GM19023 (cell line): ENCODE measurements around the gene CD74.
A peak's percentile ranks its signal among the peaks of the same experiment; 100 is the strongest.

ENCODE experiments used
- ATAC-seq: cut with Tn5 transposase; IDR thresholded peaks from one replicate; pipeline ENCODE4 v1.9.1; 2021; ENCODE audit warnings: mild to moderate bottlenecking, moderate library complexity; ENCODE audit not compliant: unreplicated experiment

The CD74 gene

DNA sequence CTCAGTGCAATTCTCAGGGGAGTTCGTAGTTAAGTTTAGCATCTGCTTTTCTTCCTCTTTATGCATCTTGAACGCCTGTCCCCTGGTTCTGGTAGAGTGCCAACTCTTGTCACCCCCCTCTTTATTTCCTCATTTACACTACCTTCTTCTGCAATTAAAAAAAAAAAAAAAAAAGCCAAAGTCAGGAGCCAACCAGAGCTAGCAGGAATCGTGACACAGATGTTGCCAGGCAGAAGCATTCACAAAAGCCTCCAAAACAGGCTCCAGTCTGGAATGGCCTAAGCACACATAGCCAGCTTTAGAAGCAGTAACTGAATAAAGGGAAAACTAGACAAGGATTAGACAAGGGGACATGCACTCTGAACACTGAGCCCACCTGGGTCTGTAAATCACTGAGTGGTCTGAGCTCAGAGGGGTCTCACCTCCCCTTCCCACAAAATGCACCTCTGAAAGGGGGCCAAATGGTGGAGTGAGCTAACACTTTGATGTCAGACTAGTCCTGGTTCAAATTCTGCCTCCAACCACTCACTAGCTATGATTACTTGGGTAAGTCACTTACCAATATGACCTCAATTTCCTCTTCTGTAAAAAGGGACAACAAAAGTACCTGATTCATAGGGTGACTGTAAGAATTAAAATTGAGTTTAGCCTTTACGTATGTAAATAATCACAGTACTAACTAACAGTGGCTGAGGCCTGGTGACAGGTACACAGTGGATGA lies 2.0 kb downstream of the CD74 start:
- no peak for ATAC-seq

GRCh38 chr5:150409638-150410523 lies 2.8 kb downstream of the CD74 start:
- ATAC-seq, result peak; percentile 25

DNA sequence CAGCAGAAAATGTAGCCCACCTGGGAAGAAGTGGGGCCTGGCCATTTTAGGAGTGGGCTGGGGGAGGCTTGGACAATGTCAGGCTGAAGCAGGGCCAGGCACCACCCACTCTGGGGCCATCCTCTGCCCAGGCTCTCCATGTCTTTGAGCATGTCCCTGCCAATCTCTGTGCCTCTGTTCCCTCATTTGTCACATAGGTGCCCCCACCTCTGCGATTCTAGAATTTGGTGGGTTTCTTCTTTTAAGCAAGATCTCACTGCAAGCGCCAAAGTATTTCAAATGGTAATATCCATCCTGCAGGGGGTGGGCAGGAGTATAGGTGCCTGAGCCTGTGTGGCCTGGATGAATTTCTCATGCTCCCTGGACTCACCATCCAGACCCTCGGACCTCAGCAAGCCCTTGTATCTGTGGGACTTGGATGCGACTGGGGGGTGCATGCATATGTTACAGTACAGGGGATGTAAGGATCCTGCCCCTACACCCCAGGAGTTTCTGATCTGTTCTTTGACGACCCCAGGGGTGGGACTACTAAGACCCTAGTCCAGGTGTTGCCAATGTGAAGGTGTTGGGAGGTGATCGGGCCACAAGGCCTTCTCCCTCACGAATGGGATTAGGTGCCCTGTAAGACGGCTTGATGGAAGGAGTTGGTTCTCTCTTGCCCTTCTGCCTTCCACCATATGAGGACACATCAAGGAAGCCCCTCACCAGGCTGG lies 4.3 kb downstream of the CD74 start:
- no peak for ATAC-seq

GRCh38 chr5:150407096-150407720 lies 5.5 kb downstream of the CD74 start:
- no peak for ATAC-seq

DNA sequence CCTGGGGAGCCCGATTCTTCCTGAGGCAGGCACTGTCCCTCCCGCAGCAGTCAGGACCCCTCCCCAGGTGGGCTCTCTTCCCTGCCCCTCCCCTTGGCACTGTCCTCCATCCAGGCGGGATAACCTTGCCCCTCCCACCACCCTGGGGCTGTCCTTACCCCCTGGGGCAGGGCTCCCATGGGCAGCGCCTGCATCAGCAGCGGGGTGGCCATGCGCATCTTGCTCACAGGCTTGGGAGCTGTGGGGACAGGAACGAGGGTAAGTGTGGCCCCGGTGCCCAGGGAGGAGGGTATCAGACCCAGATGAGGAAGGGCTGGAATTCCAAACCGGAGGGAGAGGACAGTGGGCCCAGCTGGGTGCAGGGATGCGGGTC lies 6.0 kb downstream of the CD74 start:
- ATAC-seq, result no peak

GRCh38 chr5:150406103-150406722 lies 6.5 kb downstream of the CD74 start:
- no peak for ATAC-seq

GRCh38 chr5:150404941-150405816 lies 7.5 kb downstream of the CD74 start:
- ATAC-seq, result no peak

GRCh38 chr5:150404535-150404934 lies 8.2 kb downstream of the CD74 start:
- no peak for ATAC-seq

DNA sequence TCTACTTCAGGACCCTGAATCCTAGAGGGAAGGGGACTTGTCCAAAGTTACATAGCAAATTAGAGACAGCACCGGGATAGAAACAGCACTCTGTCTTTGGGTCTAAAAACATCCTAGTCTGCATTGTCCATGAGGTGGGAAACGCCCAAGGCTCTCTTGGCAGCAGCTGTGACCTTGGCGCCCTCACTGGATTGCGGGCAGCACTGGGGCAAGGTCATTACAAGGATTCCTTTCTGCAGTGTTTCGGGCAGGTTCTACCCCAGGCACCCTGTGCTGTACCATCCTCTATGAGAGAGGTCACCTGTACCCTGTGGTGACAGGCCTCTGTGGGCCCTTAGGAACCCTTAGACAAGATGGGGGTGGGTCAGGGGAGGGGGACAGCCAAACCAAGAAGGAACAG lies 8.6 kb downstream of the CD74 start:
- ATAC-seq, result no peak

GRCh38 chr5:150402901-150403342 lies 9.8 kb downstream of the CD74 start:
- ATAC-seq, result no peak

DNA sequence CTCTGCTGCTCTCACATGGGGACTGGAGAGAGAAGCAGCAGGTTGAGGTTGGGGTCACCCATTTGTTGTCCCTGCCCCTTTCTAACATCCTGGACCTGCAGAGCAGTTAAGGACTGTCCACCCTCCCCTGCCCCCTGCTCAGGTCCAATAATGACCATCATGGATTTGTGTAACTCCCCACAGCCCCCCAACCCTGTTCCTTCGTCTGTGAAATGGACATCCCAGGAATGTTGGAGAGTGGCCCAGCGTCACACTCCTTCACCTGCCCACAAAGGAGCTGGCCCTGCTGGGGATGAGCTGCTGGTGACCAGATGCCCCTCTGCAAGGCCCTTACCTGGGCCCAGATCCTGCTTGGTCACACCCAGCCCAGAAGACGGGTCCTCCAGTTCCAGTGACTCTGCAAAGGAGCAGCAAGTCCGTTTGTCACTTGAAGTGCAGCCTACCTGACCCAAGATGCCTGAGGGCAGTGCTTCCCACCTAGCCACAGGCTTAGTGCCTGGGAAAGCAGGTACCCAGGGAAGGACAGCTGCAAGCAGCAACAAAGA lies 10.4 kb downstream of the CD74 start:
- ATAC-seq, result no peak

DNA sequence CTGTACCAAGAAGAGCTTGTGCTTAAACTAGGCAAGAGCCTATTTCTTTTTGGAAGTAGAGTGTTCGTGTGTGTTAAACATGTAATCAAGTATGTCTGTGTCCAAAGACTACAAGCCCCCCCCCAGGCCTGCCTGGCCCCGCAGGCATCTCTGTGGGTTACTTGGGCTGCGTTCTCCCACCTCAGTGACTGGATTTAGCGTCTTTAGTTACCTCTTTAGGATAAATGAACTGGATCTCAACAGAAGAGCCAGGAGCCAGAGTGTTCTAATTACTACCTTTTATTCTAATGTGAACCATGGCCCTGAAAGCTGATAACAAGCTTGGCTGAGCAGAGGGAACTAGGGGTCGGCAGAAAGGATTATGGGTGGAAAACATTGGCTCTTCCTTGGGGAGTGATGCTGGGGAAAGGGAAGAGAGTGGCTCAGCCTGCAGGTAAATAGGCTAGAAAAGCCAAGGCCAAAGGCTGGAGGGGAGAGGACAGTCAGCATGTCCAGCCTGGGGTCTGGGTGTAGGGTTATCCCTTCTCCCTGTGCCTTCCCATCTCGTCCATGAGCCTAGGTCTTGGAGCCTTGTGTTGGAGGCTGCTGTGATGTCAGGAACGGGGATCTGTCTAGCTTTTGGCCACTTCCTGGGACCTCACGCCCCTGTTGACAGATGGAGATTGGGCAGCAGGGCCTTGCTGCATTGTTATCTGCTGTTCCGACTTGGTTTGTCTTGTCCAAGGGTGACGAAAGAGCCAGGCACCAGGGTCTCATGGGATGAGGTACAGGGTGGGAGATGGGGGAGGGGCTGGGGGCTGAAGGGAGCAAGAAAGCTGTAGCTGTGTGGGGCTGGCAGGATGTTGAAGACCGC lies 11.1 kb downstream of the CD74 start:
- ATAC-seq, result no peak

GRCh38 chr5:150401076-150401375 lies 11.7 kb downstream of the CD74 start:
- no peak for ATAC-seq

DNA sequence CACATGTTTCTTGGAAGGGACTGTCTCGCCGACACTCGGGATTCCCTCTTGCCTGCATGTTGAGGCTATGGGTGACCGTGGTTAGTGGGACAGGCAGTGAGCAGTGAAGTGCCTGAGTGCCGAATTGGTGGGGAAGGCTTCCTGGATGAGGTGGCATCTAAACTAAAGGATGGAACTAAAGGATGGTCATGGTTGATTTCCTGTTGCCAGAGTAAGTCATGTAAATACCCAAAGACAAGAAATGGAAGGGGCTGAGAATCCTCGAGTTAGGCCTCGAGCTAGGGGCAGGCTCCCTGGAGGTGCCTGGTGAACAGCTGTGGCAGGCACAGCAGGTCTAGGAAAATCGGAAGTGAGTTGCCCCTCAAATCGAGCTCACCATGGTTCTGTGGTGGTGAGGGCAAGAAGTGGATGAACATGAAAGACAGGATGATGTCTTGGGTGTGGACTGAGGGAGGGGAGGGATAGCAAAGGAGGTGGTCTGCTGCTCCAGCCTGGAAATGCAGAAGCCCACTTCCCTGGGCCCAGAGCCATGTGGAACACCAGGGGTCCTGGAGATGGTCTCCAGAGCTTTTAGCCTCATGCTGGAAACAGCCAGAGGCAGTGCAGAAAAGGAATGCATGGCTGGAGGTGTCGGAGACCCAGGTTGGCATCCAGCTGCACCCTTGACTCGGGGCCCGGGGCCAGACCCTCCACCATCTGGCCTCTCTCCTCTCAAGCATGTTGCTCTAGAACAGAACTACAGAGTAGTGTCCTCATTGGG lies 12.2 kb downstream of the CD74 start:
- no peak for ATAC-seq

GRCh38 chr5:150399524-150400211 lies 13.0 kb downstream of the CD74 start:
- ATAC-seq, result peak; percentile 10

DNA sequence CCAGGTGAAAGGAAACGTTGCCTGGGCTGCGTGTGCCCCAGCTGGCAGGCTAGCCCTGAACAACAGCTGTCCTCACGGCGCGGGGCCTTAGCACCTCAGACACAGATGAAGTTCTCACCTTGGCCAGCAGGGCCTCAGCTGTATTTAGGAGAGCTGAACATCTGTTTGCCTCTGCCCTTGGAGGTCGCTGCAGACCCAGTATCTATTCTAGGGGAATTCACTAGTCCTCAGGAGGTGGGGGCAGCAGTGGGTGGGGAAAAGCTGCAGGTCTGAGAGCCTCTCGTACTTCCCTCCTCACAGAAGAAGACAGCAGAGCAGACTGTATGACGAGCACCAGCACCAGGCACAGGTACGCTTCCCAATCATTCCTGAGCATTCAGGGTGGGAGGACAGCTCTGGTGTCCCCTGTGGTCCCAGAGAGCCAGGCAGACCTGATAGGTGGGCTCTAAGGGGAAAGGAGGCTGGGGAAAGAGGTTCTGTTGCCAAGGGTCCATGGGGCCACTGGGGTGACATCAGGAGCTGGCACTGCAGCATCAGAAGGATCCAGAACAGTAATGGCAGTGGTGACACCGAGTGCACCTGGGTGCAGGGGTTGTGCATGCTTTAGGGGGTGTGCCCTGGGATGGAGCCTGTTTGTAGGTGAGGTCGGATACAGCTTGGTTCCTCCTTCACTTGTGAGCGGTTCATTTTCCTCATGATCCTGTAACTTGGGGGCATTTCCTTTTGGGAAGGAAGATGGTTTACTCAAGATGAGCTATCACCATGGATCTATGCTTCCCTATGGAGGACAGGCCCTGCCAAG lies 13.8 kb downstream of the CD74 start:
- ATAC-seq, result peak; percentile 69
